HepG2 (cell line): ENCODE measurements around the gene ISCA2. TPM values are rescaled to one million over a fixed set of nuclear protein-coding genes. Genes with fewer than 3 reads are reported as not detected.

Source experiments
- ATF6 ChIP-seq: sonication (generic); formaldehyde crosslinking; conservative IDR thresholded peaks from 2 replicates; pipeline ENCODE4 v1.4.0; 2020; ENCODE audit warnings: missing genetic modification reagents
- HOXA9 ChIP-seq: sonication (generic); formaldehyde crosslinking; IDR thresholded peaks from 2 replicates; pipeline ENCODE4 v1.8.1; 2022; ENCODE audit warnings: missing genetic modification reagents, mild to moderate bottlenecking, moderate library complexity, borderline replicate concordance
- KDM6A ChIP-seq: IDR thresholded peaks from 2 replicates; pipeline ENCODE4 v1.6.1; 2016; ENCODE audit warnings: low read depth
- KLF13 ChIP-seq: sonication (generic); formaldehyde crosslinking; IDR thresholded peaks from 2 replicates; pipeline ENCODE4 v1.4.0; 2020; ENCODE audit warnings: mild to moderate bottlenecking, missing genetic modification reagents
- ONECUT2 ChIP-seq: sonication (generic); formaldehyde crosslinking; IDR thresholded peaks from 2 replicates; pipeline ENCODE4 v1.4.0; 2020; ENCODE audit warnings: missing genetic modification reagents
- REST ChIP-seq, 2 experiments: IDR thresholded peaks; 2 replicates each; pipeline ENCODE4 v1.6.1; 2011 to 2012; ENCODE audit warnings: low read length in 2 of 2, borderline replicate concordance in 1 of 2, low read depth in 1 of 2, mild to moderate bottlenecking in 1 of 2, moderate library complexity in 1 of 2
- SMAD9 ChIP-seq: sonication (generic); formaldehyde crosslinking; IDR thresholded peaks from 2 replicates; pipeline ENCODE4 v1.5.1; 2020; ENCODE audit warnings: mild to moderate bottlenecking, missing genetic modification reagents
- ZNF263 ChIP-seq: sonication (generic); formaldehyde crosslinking; IDR thresholded peaks from 2 replicates; pipeline ENCODE4 v1.4.0; 2020; ENCODE audit warnings: missing genetic modification reagents
- ZNF337 ChIP-seq: sonication (generic); formaldehyde crosslinking; IDR thresholded peaks from 2 replicates; pipeline ENCODE4 v1.5.1; 2020; ENCODE audit warnings: missing genetic modification reagents, low read depth, mild to moderate bottlenecking, borderline replicate concordance
- ZNF432 ChIP-seq: sonication (generic); formaldehyde crosslinking; IDR thresholded peaks from 2 replicates; pipeline ENCODE4 v1.5.0; 2020; ENCODE audit warnings: missing genetic modification reagents, mild to moderate bottlenecking, borderline replicate concordance
- polyA plus RNA-seq, 8 experiments: library from polyadenylated mRNA; depleted of rRNA in 3 of 8; stranded (reverse) in 7 of 8; unstranded in 1 of 8; fragments of >200 nt; fragmentation: Illumina TruSeq in 4 of 8; extraction: Trizol in 4 of 8; gene quantifications; 2 replicates each; pipeline versions ENCODE4 v1.2.1 to v1.2.3, GENCODE V29; 2011 to 2016; ENCODE audit warnings: low read depth in 4 of 8, missing spikeins in 1 of 8, mixed read lengths in 1 of 8; ENCODE audit not compliant: insufficient read depth in 1 of 8
- total RNA-seq, 5 experiments: library from RNA; depleted of rRNA; stranded (reverse); fragments of >200 nt; fragmentation: Illumina TruSeq; extraction: Trizol; gene quantifications; 2 replicates each; pipeline ENCODE4 v1.2.3, GENCODE V29; 2016; ENCODE audit warnings: low read depth in 1 of 5

Gene ISCA2
- total and polyA plus RNA-seq, 2 of the 13 experiments (the other 11 are each of a cell fraction or from before 2014, with no cell fraction given) = 32.1 to 43.4 TPM

GRCh38 chr14:74522740-74523139 is 29.2 kb downstream of the ISCA2 start (continued):
- no peak for TF ChIP-seq ZNF263 (CRISPR knock-in tag)
- no peak for TF ChIP-seq KDM6A
- no peak for TF ChIP-seq ZNF337 (CRISPR knock-in tag)
- TF ChIP-seq SMAD9 (CRISPR knock-in tag) = no peak
- no peak for TF ChIP-seq ATF6 (CRISPR knock-in tag)
- TF ChIP-seq HOXA9 (CRISPR knock-in tag) = no peak
- no peak for TF ChIP-seq REST (IDR thresholded peaks at IDR 0.05; ENCODE audit: borderline replicate concordance in 1 of 2, low read depth in 1 of 2, low read length in 2 of 2)
- no peak for TF ChIP-seq ONECUT2 (CRISPR knock-in tag)
- TF ChIP-seq KLF13 (CRISPR knock-in tag) = no peak
- no peak for TF ChIP-seq ZNF432 (CRISPR knock-in tag)
